Stimulated activated CD8-positive, alpha-beta memory T cell treated with anti-CD3 and anti-CD28 coated beads, Interleukin-7, amount 100 ng/mL, for 24 hours (primary cell): ENCODE data around the gene CCBE1.
"Not testable (repeated sequence)": the region's sequence is repeated elsewhere in the genome, so short reads cannot be mapped to it uniquely, and the experiment has no call there.

ENCODE experiments used
- DNase-seq: peaks from one replicate; pipeline ENCODE4 v3.0.0-alpha.2; 2020; ENCODE audit warnings: low read depth

The CCBE1 gene

GRCh38 chr18:59539108-59539507, 158.1 kb downstream of the CCBE1 start:
- no peak for DNase-seq

- no peak for DNase-seq
These were observed 159.6 kb downstream of the CCBE1 start for GRCh38 chr18:59537579-59537978.

- no peak for DNase-seq
These were observed 161.1 kb downstream of the CCBE1 start for GRCh38 chr18:59536166-59536565.

GRCh38 chr18:59535055-59535454, 162.2 kb downstream of the CCBE1 start:
- no peak for DNase-seq

GRCh38 chr18:59528866-59529265, 168.4 kb downstream of the CCBE1 start:
- DNase-seq = no peak

- DNase-seq = no peak
These were observed 176.5 kb downstream of the CCBE1 start for GRCh38 chr18:59520562-59521355.

- DNase-seq = no peak
These were observed 178.5 kb downstream of the CCBE1 start for GRCh38 chr18:59518705-59519104.

- no peak for DNase-seq
These were observed 179.6 kb downstream of the CCBE1 start for GRCh38 chr18:59517446-59518165.

- no peak for DNase-seq
These were observed 180.7 kb downstream of the CCBE1 start for GRCh38 chr18:59516356-59517155.

- not testable (repeated sequence) for DNase-seq
These were observed 181.3 kb downstream of the CCBE1 start for GRCh38 chr18:59515956-59516355.

GRCh38 chr18:59515147-59515546, 182.1 kb downstream of the CCBE1 start:
- no peak for DNase-seq

- no peak for DNase-seq
These were observed 183.0 kb downstream of the CCBE1 start for GRCh38 chr18:59514203-59514602.

- DNase-seq = no peak
These were observed 185.0 kb downstream of the CCBE1 start for GRCh38 chr18:59512025-59512755.

GRCh38 chr18:59509481-59510442, 187.5 kb downstream of the CCBE1 start:
- DNase-seq = no peak

GRCh38 chr18:59505356-59505755, 191.9 kb downstream of the CCBE1 start:
- DNase-seq = no peak

GRCh38 chr18:59502274-59503175, 194.7 kb downstream of the CCBE1 start:
- DNase-seq = no peak

GRCh38 chr18:59501920-59502273, 195.3 kb downstream of the CCBE1 start:
- no peak for DNase-seq

GRCh38 chr18:59500765-59501164, 196.5 kb downstream of the CCBE1 start:
- DNase-seq = no peak

GRCh38 chr18:59498506-59499086, 198.6 kb downstream of the CCBE1 start:
- no peak for DNase-seq
